ENCODE measurements around the gene LDB3.

Gene LDB3

DNA sequence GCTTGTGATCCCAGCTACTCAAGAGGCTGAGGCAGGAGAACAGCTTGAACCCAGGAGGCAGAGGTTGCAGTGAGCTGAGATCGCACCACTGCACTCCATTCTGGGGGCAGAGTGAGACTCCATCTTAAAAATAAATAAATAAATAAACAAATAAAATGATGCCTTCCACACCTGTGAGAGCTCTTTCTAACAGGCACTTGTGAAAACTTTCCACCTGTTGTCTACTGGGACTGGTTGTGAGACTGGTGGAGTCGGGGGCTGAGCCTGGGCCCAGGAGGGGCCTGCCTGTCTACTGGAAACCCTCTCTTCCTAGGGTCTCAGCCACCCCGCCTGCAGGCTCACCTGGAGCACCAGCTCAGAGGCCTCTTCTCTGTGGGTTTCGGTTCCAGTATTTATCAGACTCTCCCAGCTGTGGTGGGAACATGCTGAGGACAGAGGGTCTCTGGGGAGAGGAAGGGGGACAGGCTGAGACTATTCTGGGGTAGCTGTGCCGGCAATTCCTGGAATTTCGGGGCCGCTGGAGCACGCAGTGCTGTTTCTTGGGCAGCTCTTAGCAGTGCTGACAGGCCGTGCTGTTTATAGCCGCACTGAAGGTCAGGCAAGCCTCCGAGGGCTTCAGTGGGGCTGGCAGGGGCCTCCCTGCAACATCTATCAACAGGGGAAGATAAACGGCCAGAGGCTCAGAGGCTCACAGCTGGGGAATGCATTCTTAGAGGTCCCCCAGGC is 3.8 kb downstream of the LDB3 start:
- no peak overlapping the region for H3K27ac ChIP-seq
- peaks cover 2% of the 10 kb centered on the region for H3K4me1 ChIP-seq
- TF ChIP-seq, protein P1, sequence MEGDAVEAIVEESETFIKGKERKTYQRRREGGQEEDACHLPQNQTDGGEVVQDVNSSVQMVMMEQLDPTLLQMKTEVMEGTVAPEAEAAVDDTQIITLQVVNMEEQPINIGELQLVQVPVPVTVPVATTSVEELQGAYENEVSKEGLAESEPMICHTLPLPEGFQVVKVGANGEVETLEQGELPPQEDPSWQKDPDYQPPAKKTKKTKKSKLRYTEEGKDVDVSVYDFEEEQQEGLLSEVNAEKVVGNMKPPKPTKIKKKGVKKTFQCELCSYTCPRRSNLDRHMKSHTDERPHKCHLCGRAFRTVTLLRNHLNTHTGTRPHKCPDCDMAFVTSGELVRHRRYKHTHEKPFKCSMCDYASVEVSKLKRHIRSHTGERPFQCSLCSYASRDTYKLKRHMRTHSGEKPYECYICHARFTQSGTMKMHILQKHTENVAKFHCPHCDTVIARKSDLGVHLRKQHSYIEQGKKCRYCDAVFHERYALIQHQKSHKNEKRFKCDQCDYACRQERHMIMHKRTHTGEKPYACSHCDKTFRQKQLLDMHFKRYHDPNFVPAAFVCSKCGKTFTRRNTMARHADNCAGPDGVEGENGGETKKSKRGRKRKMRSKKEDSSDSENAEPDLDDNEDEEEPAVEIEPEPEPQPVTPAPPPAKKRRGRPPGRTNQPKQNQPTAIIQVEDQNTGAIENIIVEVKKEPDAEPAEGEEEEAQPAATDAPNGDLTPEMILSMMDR (IDR thresholded peaks at IDR 0.05) = no peak
- no peaks in the 10 kb centered on the region for H3K36me3 ChIP-seq (ENCODE audit: control insufficient read depth, insufficient read depth, low read length)
- no peaks in the 10 kb centered on the region for H3K79me2 ChIP-seq
- H3K9me3 ChIP-seq (ENCODE audit: control insufficient read depth, low read length) = no peaks in the 10 kb centered on the region
- H3K9ac ChIP-seq = no peak overlapping the region
- H3K27me3 ChIP-seq (ENCODE audit: control insufficient read depth, insufficient read depth, low read length) = no peaks in the 10 kb centered on the region
- H3K4me2 ChIP-seq (ENCODE audit: low read length) = no peak overlapping the region
- no peak overlapping the region for H2AFZ ChIP-seq
- H3K4me3 ChIP-seq (ENCODE audit: low read depth, low read length) = no peak overlapping the region

- H3K4me1 ChIP-seq = peaks cover 2% of the 10 kb centered on the region
- H3K27me3 ChIP-seq (ENCODE audit: control insufficient read depth, insufficient read depth, low read length) = no peaks in the 10 kb centered on the region
- no peaks in the 10 kb centered on the region for H3K79me2 ChIP-seq
- no peaks in the 10 kb centered on the region for H3K9me3 ChIP-seq (ENCODE audit: control insufficient read depth, low read length)
- no peak overlapping the region for H2AFZ ChIP-seq
- H3K9ac ChIP-seq = no peak overlapping the region
- no peak overlapping the region for H3K4me2 ChIP-seq (ENCODE audit: low read length)
- no peak overlapping the region for H3K4me3 ChIP-seq (ENCODE audit: low read depth, low read length)
- TF ChIP-seq, protein P1 (IDR thresholded peaks at IDR 0.05) = no peak
- no peaks in the 10 kb centered on the region for H3K36me3 ChIP-seq (ENCODE audit: control insufficient read depth, insufficient read depth, low read length)
- no peak overlapping the region for H3K27ac ChIP-seq
These were observed 5.0 kb downstream of the LDB3 start for GRCh38 chr10:86673216-86673826.

GRCh38 chr10:86673827-86674581 is 5.7 kb downstream of the LDB3 start:
- TF ChIP-seq, protein P1 (IDR thresholded peaks at IDR 0.05) = no peak
- H3K4me1 ChIP-seq = no peaks in the 10 kb centered on the region
- no peaks in the 10 kb centered on the region for H3K9me3 ChIP-seq (ENCODE audit: control insufficient read depth, low read length)
- H3K36me3 ChIP-seq (ENCODE audit: control insufficient read depth, insufficient read depth, low read length) = no peaks in the 10 kb centered on the region
- H3K4me3 ChIP-seq (ENCODE audit: low read depth, low read length) = no peak overlapping the region
- no peak overlapping the region for H3K4me2 ChIP-seq (ENCODE audit: low read length)
- no peaks in the 10 kb centered on the region for H3K27me3 ChIP-seq (ENCODE audit: control insufficient read depth, insufficient read depth, low read length)
- H3K9ac ChIP-seq = no peak overlapping the region
- H3K27ac ChIP-seq = no peak overlapping the region
- H2AFZ ChIP-seq = peak overlapping the region; percentile 60
- H3K79me2 ChIP-seq = no peaks in the 10 kb centered on the region

DNA sequence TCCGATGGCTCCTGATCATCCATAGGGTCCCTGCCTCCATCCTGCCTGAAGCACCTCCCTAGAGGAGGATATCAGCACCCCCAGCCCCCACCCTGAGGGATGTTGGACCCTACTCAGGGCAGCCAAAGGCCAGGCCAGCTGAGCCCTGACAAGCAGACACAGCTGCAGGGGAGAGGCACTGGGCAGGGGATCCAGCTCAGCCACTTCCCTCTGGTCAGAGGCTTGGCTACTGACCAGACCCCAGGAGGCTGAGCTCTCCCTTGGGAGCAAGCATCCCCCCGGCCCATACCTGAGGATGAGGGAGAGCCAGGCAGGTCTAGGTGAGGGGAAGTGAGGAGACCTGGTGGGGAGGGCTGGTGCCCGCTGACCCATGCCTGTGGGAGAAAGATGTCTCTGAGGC is 6.6 kb downstream of the LDB3 start:
- no peak overlapping the region for H2AFZ ChIP-seq
- no peaks in the 10 kb centered on the region for H3K79me2 ChIP-seq
- H3K27me3 ChIP-seq (ENCODE audit: control insufficient read depth, insufficient read depth, low read length) = no peaks in the 10 kb centered on the region
- no peak overlapping the region for H3K27ac ChIP-seq
- H3K4me1 ChIP-seq = no peaks in the 10 kb centered on the region
- H3K9ac ChIP-seq = no peak overlapping the region
- H3K9me3 ChIP-seq (ENCODE audit: control insufficient read depth, low read length) = no peaks in the 10 kb centered on the region
- TF ChIP-seq, protein P1 (IDR thresholded peaks at IDR 0.05) = no peak
- no peak overlapping the region for H3K4me3 ChIP-seq (ENCODE audit: low read depth, low read length)
- H3K4me2 ChIP-seq (ENCODE audit: low read length) = no peak overlapping the region
- no peaks in the 10 kb centered on the region for H3K36me3 ChIP-seq (ENCODE audit: control insufficient read depth, insufficient read depth, low read length)
